HG03066 (cell line): ENCODE results near the gene LIPG.
"Not testable (repeated sequence)": the region's sequence is repeated elsewhere in the genome, so short reads cannot be mapped to it uniquely, and the experiment has no call there.

Experiments
- ATAC-seq: cut with Tn5 transposase; IDR thresholded peaks from one replicate; pipeline ENCODE4 v1.9.1; 2021; ENCODE audit warnings: low read depth; ENCODE audit not compliant: unreplicated experiment

LIPG gene

DNA sequence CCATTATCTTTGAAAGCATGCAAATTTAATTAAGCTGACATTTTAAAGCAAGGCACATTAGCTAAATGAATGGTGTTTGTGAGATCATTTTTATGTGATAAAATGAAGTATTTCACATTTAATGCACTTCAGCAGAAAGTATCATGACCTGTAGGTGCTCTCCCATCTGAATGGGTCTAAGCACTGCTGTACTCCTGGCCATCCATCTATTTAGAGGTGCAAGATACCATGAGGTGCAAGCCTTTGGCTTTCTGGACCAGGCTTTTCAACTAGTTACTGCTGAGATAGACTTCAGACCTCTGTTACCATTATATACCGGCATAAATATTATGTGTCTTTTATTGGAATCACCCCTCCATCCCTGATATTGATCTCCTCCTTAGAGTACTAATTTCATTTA is 15.6 kb upstream of the LIPG start:
- ATAC-seq = no peak

DNA sequence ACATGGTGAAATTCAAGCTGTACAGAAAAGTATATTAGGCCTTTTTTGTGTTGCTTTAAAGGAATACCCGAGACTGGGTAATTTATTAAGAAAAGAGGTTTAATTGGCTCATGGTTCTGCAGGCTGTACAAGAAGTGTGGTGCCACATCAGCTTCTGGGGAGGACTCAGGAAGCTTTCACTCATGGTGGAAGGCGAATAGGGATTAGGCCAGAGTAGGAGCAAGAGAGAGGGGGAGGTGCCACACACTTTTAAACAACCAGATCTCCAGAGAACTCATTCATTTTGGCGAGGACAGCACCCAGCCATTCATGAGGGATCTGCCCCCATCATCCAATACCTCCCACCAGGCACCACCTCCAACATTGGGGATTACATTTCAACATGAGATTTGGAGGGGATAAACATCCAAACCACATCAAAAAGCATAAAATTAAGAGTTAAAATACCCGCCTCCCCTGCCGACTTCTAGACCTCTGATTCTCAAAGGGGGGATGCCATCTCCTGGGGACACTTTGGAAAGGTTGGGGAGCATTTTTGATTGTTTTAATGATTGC is 15.1 kb upstream of the LIPG start:
- no peak for ATAC-seq

DNA sequence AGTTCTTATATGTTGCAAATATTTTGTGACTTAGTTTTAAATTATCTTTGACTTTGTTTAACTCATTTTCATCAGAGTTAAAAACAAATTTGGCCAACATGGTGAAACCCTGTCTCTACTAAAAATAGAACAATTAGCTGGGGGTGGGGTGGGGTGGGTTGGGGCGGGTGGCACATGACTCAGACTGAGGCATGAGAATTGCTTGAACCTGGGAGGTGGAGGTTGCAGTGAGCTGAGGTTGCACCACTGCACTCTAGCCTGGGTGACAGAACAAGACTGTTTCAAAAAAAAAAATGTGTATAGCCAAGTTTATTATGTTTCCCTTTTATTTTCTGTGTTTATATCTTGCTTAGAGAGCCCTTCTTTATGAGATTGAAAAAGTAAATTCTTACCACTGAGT is 14.2 kb upstream of the LIPG start:
- ATAC-seq = no peak

- ATAC-seq = no peak
Observed at GRCh38 chr18:49548229-49548636, 13.6 kb upstream of the LIPG start.

- ATAC-seq = no peak
Observed at GRCh38 chr18:49550621-49551339, 11.1 kb upstream of the LIPG start.

DNA sequence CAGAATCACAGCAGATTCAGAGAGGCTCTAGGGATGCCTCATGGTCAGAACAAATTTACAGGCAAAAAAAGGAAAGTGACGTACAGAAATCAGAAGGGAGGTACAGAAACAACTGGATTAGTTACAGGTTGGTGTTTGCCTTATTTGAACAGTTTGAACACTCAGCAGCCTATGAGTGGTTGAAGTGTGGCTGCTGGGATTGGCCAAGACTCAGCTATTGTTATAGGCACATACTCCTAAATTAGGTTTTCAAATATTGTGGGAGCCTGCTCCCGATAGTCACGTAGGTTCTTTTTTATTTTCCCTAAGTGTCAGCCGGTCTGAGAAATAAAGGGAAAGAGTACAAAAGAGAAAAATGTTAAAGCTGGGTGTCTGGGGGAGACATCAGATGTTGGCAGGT is 8.9 kb upstream of the LIPG start:
- no peak for ATAC-seq

DNA sequence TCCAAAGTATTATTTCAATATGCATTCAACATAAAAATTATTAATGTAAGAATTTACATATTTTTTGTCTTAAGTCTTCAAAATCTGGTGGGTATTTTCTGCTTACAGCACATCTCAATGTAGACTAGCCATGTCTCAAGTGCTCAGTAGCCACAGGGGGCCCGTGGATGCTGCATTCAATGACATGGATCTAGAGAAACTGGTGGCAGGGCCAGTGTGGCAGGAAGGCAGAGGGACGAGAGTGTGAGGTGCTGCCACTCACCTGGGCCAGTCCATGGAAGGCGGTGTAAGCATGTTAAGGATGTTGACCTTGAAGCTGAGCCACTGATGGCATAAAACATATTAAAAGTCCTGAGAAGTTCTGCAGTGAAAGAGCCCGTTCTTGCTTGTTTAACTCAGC is 6.2 kb upstream of the LIPG start:
- no peak for ATAC-seq

DNA sequence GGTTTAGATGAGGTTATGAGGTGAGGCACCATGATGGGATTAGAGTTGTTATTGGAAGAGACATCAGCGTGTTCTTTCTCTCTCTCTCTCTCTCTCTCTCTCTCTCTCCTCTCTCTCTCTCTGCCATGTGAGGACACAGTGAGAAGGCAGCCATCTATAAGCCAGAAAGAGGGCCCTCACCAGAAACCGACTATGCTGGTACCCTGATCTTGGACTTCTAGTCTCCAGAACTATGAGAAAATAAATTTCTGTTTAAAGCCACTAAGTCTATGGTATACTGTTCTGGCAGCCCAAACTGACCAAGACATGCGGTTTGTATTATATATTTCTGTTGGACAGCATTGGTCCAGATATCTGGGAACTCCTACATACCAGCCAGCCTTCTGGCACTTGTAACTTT is 3.5 kb upstream of the LIPG start:
- ATAC-seq = no peak

DNA sequence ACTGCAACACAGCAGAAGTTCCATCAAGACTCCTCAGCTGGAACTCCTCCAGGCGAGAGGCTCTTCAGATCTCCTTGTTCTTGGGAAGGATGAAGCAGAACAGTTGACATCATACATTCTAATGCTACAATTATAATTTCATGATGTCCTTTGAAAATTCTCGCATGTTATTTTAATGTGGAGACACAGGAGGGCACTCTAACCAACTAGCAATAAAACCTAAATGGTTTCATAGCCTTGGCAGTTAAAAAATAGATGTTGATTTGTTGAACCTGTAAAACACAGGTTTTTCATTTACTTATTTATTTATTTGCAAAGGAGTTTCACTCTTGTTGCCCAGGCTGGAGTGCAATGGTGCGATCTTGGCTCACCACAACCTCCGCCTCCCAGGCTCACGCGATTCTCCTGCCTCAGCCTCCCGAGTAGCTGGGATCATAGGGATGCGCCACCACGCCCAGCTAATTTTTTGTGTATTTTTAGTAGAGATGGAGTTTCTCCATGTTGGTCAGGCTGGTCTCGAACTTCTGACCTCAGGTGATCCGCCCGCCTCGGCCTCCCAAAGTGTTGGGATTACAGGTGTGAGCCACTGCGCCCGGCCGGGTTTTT is 2.4 kb upstream of the LIPG start:
- ATAC-seq = not testable (repeated sequence)

DNA sequence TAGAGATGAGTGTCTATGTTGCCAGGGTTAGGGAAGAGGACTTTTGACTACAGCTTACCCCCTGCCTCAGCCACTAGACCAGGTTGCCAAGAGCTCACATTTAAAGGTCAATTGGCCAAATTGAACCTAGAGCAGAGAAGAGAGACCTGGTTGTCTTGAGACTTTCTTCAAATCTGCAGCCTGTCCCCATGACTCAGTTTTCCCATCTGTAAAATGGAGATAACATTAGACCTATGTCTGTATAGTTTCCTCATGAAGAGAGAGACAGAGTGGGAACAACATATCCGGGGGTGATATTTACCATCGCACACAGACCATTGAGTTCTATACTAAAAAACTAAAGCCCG is 1.6 kb upstream of the LIPG start:
- ATAC-seq = no peak

DNA sequence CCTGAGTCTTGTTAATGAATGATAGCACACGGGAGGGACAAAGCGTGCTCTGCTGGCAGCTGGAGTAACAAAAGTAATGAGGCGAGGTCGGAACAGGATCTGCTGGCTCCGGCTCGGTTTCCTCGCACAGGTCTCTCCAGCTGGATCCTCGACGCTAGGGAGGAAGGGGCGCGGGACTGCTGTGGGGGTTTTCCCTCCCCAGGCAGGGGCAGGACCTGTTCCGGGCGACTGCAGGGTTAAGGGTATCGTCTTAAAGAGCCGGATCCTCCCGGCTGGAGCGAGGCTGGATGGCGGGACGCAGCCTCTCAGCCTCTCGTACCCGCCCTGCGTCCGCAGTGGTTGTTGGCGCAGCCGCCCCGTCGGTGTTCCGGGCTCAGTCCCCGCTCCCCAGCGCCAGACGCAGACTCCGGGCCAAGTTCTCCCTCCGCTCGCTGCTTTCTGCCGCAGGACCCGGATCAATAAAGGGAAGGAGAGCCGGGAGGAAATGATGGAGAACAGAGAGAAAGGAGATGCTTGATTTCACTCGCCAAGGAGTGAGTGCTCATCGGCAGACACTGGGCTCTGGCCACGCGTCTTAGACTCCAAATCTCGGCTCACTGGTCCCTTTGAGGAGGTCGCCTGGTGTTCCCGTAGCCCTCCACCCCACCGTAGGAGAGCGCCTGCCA is 1.1 kb upstream of the LIPG start:
- ATAC-seq = no peak

DNA sequence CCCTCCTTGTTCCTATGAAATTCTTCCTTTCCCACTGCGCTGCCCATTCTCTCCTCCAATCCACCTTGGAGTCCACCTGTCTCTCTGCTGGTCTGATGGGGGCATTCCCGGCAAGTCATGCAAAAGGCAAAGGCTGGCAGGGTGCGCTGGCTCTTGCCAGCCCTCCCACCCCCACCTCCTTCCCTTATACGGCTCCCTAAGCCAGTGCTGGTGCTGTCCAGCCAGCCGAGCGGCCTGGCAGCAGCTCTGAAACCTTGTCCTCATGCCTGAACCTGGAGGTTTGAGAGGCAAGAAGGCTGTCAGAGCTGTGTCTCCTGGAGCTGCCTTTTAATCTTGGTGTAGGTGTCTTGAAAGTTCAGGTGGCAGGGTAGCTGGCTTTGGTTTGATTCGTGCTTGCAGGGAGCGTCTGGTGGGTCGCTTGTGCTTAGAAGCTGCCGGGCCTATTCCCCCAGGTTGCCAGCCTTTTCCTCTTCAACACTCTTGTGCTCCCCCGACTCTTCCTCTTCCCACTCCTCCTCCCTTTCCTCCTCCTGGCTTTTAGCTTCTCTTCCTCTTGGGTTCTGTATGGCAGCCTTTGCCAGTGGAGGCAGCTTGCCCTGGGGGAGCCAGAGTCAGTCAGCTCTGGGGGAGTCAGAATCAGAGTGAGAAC is 748 bp downstream of the LIPG start:
- no peak for ATAC-seq

GRCh38 chr18:49563130-49563540 is 1.3 kb downstream of the LIPG start:
- no peak for ATAC-seq

- no peak for ATAC-seq
Observed at GRCh38 chr18:49563701-49564517, 2.1 kb downstream of the LIPG start.

DNA sequence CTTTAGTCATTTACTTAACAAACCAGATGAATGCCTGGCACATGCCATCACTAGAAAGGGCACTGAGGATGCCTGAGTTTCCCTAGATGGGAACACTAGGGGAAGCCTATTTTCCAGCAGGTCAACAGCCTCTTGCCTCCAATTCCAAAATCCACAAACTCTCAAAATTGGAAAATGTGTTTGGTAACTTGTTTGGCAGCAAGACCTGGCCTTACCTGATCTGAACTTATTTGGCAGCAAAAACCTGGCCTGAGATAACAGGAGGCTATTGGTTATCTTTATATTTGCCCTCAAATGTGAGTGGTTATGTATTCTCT is 2.6 kb downstream of the LIPG start:
- no peak for ATAC-seq

DNA sequence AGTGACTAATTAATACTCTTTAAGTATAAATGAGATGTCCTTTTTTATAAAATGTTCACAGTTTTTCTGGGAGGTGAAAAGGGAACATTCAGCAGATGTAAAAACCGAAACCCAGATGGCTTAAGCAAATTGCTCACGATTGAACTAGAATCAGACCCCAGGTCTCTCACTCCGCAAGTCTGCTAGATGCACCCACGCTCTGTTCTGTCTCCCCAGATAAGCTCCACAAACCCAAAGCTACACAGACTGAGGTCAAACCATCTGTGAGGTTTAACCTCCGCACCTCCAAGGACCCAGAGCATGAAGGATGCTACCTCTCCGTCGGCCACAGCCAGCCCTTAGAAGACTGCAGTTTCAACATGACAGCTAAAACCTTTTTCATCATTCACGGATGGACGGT is 3.2 kb downstream of the LIPG start:
- ATAC-seq = no peak

- no peak for ATAC-seq
Observed at GRCh38 chr18:49565612-49566011, 3.8 kb downstream of the LIPG start.

GRCh38 chr18:49566217-49566770 is 4.4 kb downstream of the LIPG start:
- ATAC-seq = no peak

GRCh38 chr18:49566985-49567384 is 5.1 kb downstream of the LIPG start:
- ATAC-seq = no peak

GRCh38 chr18:49569724-49570123 is 7.9 kb downstream of the LIPG start:
- ATAC-seq = no peak
